Panc1 (cell line): ENCODE measurements around the gene MAST4.

Experiments used
- CTCF ChIP-seq: fragments of 450-650 bp; IDR thresholded peaks from 2 replicates; pipeline ENCODE4 v1.5.1; 2017; ENCODE audit warnings: mild to moderate bottlenecking
- POLR2AphosphoS5 ChIP-seq: IDR thresholded peaks from 2 replicates; pipeline ENCODE4 v1.6.1; 2012; ENCODE audit warnings: mild to moderate bottlenecking, low read depth, low read length, moderate library complexity
- REST ChIP-seq, 2 experiments: IDR thresholded peaks; 2 replicates each; pipeline ENCODE4 v1.6.1; 2011 to 2012; ENCODE audit warnings: low read depth in 2 of 2, control low read depth in 1 of 2, low read length in 1 of 2, mild to moderate bottlenecking in 1 of 2, moderate library complexity in 1 of 2; ENCODE audit not compliant: insufficient read depth in 1 of 2
- SIN3A ChIP-seq: IDR thresholded peaks from 2 replicates; pipeline ENCODE4 v1.6.1; 2012; ENCODE audit warnings: low read depth, mild to moderate bottlenecking, low read length, moderate library complexity, borderline replicate concordance; ENCODE audit not compliant: insufficient read depth
- TCF7L2 ChIP-seq: IDR thresholded peaks from 2 replicates; pipeline ENCODE4 v1.6.1; 2011; ENCODE audit warnings: mild to moderate bottlenecking, low read depth, low read length, inconsistent platforms

GRCh38 chr5:67015541-67016191 is 419.5 kb downstream of the MAST4 start:
- TF ChIP-seq CTCF (no peak), POLR2AphosphoS5 (no peak), TCF7L2 (no peak), REST (IDR thresholded peaks at IDR 0.05; ENCODE audit: insufficient read depth in 1 of 2, low read depth in 2 of 2, low read length in 1 of 2) (no peak), SIN3A (no peak)
